ENCODE results near the gene CRTAC1. TPM values are rescaled to one million over a fixed set of nuclear protein-coding genes. Genes with fewer than 3 reads are reported as not detected.

CRTAC1 gene
- total RNA-seq, 1 donor from 2014 or later = 0.66 TPM

- Mint-ChIP-seq H3K9me3 (ENCODE audit: unreplicated experiment) (peaks cover 3% of the 10 kb centered on the region), H3K27me3 (ENCODE audit: low read depth, unreplicated experiment) (peaks cover 47% of the 10 kb centered on the region), H3K4me1 (ENCODE audit: low read depth, unreplicated experiment) (peaks cover 5% of the 10 kb centered on the region), H3K27ac (ENCODE audit: unreplicated experiment) (no peak overlapping the region), H3K36me3 (ENCODE audit: low read depth, unreplicated experiment) (no peaks in the 10 kb centered on the region), H3K4me3 (ENCODE audit: unreplicated experiment) (no peak overlapping the region)
- Histone ChIP-seq H3K9me3 (ENCODE audit: insufficient read depth, low read depth, low read length) (no peaks in the 10 kb centered on the region), H3K4me1 (ENCODE audit: insufficient read depth, low read length) (no peaks in the 10 kb centered on the region), H3K36me3 (ENCODE audit: insufficient read depth, low read length) (no peaks in the 10 kb centered on the region), H3K4me2 (ENCODE audit: low read length) (no peak overlapping the region), H3K27ac (ENCODE audit: low read depth, low read length) (no peak overlapping the region), H3K27me3 (ENCODE audit: insufficient read depth, low read length) (peaks cover 6% of the 10 kb centered on the region), H3K9ac (ENCODE audit: low read length) (no peak overlapping the region), H3K4me3 (ENCODE audit: insufficient read depth, low read depth, low read length) (no peak overlapping the region), H3K79me2 (ENCODE audit: insufficient read depth, low read length) (no peaks in the 10 kb centered on the region), H2AFZ (ENCODE audit: low read depth, low read length) (no peak overlapping the region), H4K20me1 (ENCODE audit: insufficient read depth, low read length) (no peaks in the 10 kb centered on the region)
- no peak for TF ChIP-seq CTCF (IDR thresholded peaks at IDR 0.05; ENCODE audit: insufficient read depth, low read depth, low read length)
- no peak for TF ChIP-seq EZH2 (IDR thresholded peaks at IDR 0.05; ENCODE audit: insufficient read depth, low read length)
- FAIRE-seq = no peak
- DNase-seq (ENCODE audit: low read depth) = no peak
These were observed 24.2 kb downstream of the CRTAC1 start for GRCh38 chr10:98006266-98006665.

- peaks cover 5% of the 10 kb centered on the region for H3K4me1 Mint-ChIP-seq (ENCODE audit: low read depth, unreplicated experiment)
- no peaks in the 10 kb centered on the region for H3K36me3 Mint-ChIP-seq (ENCODE audit: low read depth, unreplicated experiment)
- TF ChIP-seq CTCF (IDR thresholded peaks at IDR 0.05; ENCODE audit: insufficient read depth, low read depth, low read length) (no peak), EZH2 (IDR thresholded peaks at IDR 0.05; ENCODE audit: insufficient read depth, low read length) (no peak)
- Histone ChIP-seq H3K27ac (ENCODE audit: low read depth, low read length) (no peak overlapping the region), H3K4me1 (ENCODE audit: insufficient read depth, low read length) (no peaks in the 10 kb centered on the region), H3K9ac (ENCODE audit: low read length) (no peak overlapping the region), H4K20me1 (ENCODE audit: insufficient read depth, low read length) (no peaks in the 10 kb centered on the region), H3K36me3 (ENCODE audit: insufficient read depth, low read length) (no peaks in the 10 kb centered on the region), H3K79me2 (ENCODE audit: insufficient read depth, low read length) (no peaks in the 10 kb centered on the region), H3K4me2 (ENCODE audit: low read length) (no peak overlapping the region), H3K9me3 (ENCODE audit: insufficient read depth, low read depth, low read length) (no peaks in the 10 kb centered on the region), H3K4me3 (ENCODE audit: insufficient read depth, low read depth, low read length) (no peak overlapping the region), H3K27me3 (ENCODE audit: insufficient read depth, low read length) (peaks cover 4% of the 10 kb centered on the region), H2AFZ (ENCODE audit: low read depth, low read length) (no peak overlapping the region)
- DNase-seq (ENCODE audit: low read depth) (no peak), FAIRE-seq (no peak)
- H3K27me3 Mint-ChIP-seq (ENCODE audit: low read depth, unreplicated experiment) = peaks cover 15% of the 10 kb centered on the region
- peaks cover 3% of the 10 kb centered on the region for H3K9me3 Mint-ChIP-seq (ENCODE audit: unreplicated experiment)
- H3K27ac Mint-ChIP-seq (ENCODE audit: unreplicated experiment) = no peak overlapping the region
- H3K4me3 Mint-ChIP-seq (ENCODE audit: unreplicated experiment) = no peak overlapping the region
These were observed 28.7 kb downstream of the CRTAC1 start for GRCh38 chr10:98001736-98002135.

GRCh38 chr10:98000346-98000745, 30.1 kb downstream of the CRTAC1 start:
- Mint-ChIP-seq H3K27ac (ENCODE audit: unreplicated experiment) (no peak overlapping the region), H3K36me3 (ENCODE audit: low read depth, unreplicated experiment) (no peaks in the 10 kb centered on the region), H3K4me3 (ENCODE audit: unreplicated experiment) (no peak overlapping the region), H3K4me1 (ENCODE audit: low read depth, unreplicated experiment) (no peaks in the 10 kb centered on the region), H3K27me3 (ENCODE audit: low read depth, unreplicated experiment) (peaks cover 12% of the 10 kb centered on the region), H3K9me3 (ENCODE audit: unreplicated experiment) (peaks cover 3% of the 10 kb centered on the region)
- H3K9ac ChIP-seq (ENCODE audit: low read length) = no peak overlapping the region
- H3K79me2 ChIP-seq (ENCODE audit: insufficient read depth, low read length) = no peaks in the 10 kb centered on the region
- H3K4me2 ChIP-seq (ENCODE audit: low read length) = no peak overlapping the region
- no peak overlapping the region for H2AFZ ChIP-seq (ENCODE audit: low read depth, low read length)
- H3K4me1 ChIP-seq (ENCODE audit: insufficient read depth, low read length) = no peaks in the 10 kb centered on the region
- no peak overlapping the region for H3K4me3 ChIP-seq (ENCODE audit: insufficient read depth, low read depth, low read length)
- H3K9me3 ChIP-seq (ENCODE audit: insufficient read depth, low read depth, low read length) = no peaks in the 10 kb centered on the region
- no peaks in the 10 kb centered on the region for H3K27me3 ChIP-seq (ENCODE audit: insufficient read depth, low read length)
- H3K27ac ChIP-seq (ENCODE audit: low read depth, low read length) = no peak overlapping the region
- no peak for TF ChIP-seq CTCF (IDR thresholded peaks at IDR 0.05; ENCODE audit: insufficient read depth, low read depth, low read length)
- TF ChIP-seq EZH2 (IDR thresholded peaks at IDR 0.05; ENCODE audit: insufficient read depth, low read length) = no peak
- no peaks in the 10 kb centered on the region for H4K20me1 ChIP-seq (ENCODE audit: insufficient read depth, low read length)
- DNase-seq (ENCODE audit: low read depth) (no peak), FAIRE-seq (no peak)
- H3K36me3 ChIP-seq (ENCODE audit: insufficient read depth, low read length) = no peaks in the 10 kb centered on the region

All from astrocyte (in vitro differentiated cells and primary cell).